NCI-H2107 (cell line): ENCODE data around the gene CRADD.
"Not testable (repeated sequence)": the region's sequence is repeated elsewhere in the genome, so short reads cannot be mapped to it uniquely, and the experiment has no call there.

ENCODE experiments used
- DNase-seq: peaks from one replicate; lab custom pipeline; 2025; lab: John Stamatoyannopoulos, UW

CRADD gene

GRCh38 chr12:93784339-93785086, 107.3 kb downstream of the CRADD start:
- no peak for DNase-seq

- no peak for DNase-seq
Measured at GRCh38 chr12:93785249-93786010, 108.3 kb downstream of the CRADD start.

GRCh38 chr12:93786656-93787397, 109.7 kb downstream of the CRADD start:
- DNase-seq: no peak

- DNase-seq: no peak
Measured at GRCh38 chr12:93788853-93789252, 111.7 kb downstream of the CRADD start.

GRCh38 chr12:93789767-93790166, 112.6 kb downstream of the CRADD start:
- no peak for DNase-seq

- no peak for DNase-seq
Measured at GRCh38 chr12:93790472-93791152, 113.4 kb downstream of the CRADD start.

GRCh38 chr12:93793007-93793406, 115.8 kb downstream of the CRADD start:
- no peak for DNase-seq

GRCh38 chr12:93793983-93794382, 116.8 kb downstream of the CRADD start:
- no peak for DNase-seq

GRCh38 chr12:93794738-93795137, 117.6 kb downstream of the CRADD start:
- no peak for DNase-seq

GRCh38 chr12:93795352-93795751, 118.2 kb downstream of the CRADD start:
- no peak for DNase-seq

- DNase-seq: no peak
Measured at GRCh38 chr12:93796729-93797128, 119.6 kb downstream of the CRADD start.

- no peak for DNase-seq
Measured at GRCh38 chr12:93798279-93799151, 121.3 kb downstream of the CRADD start.

GRCh38 chr12:93801666-93802065, 124.5 kb downstream of the CRADD start:
- not testable (repeated sequence) for DNase-seq

- DNase-seq: no peak
Measured at GRCh38 chr12:93802293-93802692, 125.1 kb downstream of the CRADD start.

- DNase-seq: no peak
Measured at GRCh38 chr12:93802698-93803423, 125.7 kb downstream of the CRADD start.

GRCh38 chr12:93803424-93803807, 126.2 kb downstream of the CRADD start:
- no peak for DNase-seq

GRCh38 chr12:93804392-93805179, 127.4 kb downstream of the CRADD start:
- no peak for DNase-seq

GRCh38 chr12:93805736-93806141, 128.6 kb downstream of the CRADD start:
- no peak for DNase-seq

GRCh38 chr12:93807354-93807753, 130.2 kb downstream of the CRADD start:
- no peak for DNase-seq
